ELR (cell line): ENCODE measurements around the gene PTPRK.

Experiments used
- DNase-seq: peaks from one replicate; pipeline ENCODE4 v3.0.0-alpha.2; 2015; ENCODE audit warnings: low read depth

The PTPRK gene

GRCh38 chr6:128246472-128247260, 273.7 kb downstream of the PTPRK start:
- DNase-seq, result no peak

DNA sequence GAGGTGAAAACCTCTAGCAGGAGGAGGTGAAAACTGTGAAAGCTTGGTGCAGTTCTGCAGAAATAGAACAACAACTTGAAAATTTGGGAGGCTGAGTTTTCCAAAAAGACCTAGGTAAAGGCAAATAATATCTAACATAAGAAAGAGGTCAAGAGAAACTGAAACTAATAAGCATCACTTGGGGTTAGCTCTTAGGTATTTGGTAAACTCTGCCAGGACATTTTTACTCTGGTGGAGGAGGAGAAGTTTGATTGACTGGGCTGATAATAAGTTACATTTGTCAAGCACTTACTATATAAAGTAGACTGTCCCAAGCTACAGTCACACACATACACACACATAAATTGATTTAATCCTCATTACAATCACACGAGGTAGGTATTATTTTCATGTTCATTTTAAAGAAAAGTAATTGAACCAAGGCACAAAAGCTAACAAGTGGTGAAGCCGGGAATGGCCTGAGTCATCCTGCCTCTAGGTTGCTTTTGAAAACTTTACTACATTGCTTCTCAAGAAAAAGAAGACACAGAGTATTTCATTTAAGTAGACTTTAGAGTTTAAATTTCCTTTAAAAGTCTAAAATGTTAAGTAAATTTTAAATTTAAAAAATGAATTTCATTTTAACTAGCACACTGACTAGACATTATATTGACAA, 275.5 kb downstream of the PTPRK start:
- DNase-seq, result peak; percentile 6

GRCh38 chr6:128242765-128243403, 277.5 kb downstream of the PTPRK start:
- DNase-seq, result peak; percentile 6

GRCh38 chr6:128241216-128241615, 279.2 kb downstream of the PTPRK start:
- no peak for DNase-seq

- DNase-seq, result no peak
Measured at GRCh38 chr6:128240024-128240428, 280.4 kb downstream of the PTPRK start.

GRCh38 chr6:128239146-128239545, 281.3 kb downstream of the PTPRK start:
- DNase-seq, result no peak

DNA sequence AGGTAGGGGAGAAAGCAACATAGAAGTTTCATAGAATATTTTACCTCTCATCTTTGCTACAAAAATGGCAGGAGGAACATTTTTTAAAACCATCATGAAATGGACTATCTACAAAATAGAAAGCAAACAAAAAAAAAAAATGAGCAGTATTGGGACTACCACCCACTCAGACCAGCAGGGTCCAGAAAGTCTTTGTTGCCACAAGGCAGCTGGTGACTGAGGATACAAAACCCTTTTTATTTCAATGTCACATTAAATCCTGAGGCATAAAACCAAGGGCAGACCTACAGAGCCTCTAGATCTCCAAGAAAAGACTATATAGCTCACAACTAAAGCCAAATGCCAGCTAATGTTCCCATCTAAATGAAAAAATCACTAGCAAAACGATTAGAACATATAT, 282.2 kb downstream of the PTPRK start:
- no peak for DNase-seq

DNA sequence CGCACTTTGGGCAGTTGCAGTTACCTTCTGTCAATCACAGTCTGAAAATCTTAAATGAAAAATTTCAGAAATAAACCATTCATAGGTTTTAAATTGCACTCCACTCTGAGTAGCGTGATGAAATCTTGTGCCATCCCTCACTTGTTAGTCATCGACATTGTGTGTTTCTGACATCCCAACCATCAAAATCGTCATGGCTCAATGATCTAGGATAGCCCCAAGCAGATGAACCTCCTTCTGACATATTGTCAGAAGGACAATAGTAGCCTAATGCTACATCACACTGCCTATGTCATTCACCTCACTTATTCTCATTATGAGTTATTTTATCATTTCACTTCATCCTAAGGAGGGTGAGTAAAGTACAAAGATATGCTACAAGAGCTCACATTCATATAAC, 284.8 kb downstream of the PTPRK start:
- peak; percentile 17 for DNase-seq

GRCh38 chr6:128233531-128233930, 286.9 kb downstream of the PTPRK start:
- DNase-seq, result no peak

DNA sequence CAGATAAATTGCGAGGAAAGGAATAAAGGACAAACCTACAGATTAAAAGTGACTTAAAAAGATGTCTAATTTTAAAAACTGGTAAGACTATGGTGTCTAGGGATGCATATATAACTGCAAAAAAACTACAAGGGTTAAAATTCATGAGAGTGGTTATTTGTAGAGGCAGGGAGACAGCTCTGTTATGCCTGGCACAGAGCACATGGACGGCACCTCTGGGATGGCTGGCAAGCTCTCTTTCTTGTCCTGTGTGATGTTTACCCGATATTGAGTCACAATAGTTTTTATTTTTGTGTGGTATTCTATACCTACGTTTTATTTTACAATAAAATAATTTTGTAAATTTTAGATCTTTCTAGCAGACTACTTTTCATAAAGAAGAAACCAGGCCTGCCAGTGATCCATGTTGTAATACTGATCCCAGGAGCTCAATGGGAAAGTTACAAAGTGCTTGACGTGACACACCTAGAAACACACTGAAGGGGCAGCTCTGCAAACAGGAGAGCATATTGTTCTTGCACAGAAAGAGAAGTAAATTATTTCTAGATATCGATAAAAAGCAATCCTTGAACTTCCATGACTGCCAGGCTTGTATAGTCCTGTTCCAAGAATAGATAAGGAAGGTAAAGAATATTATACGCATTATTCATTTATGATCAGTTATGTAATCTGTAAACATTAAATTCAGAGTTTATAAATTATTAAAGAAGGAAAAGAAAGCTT, 290.0 kb downstream of the PTPRK start:
- no peak for DNase-seq

DNA sequence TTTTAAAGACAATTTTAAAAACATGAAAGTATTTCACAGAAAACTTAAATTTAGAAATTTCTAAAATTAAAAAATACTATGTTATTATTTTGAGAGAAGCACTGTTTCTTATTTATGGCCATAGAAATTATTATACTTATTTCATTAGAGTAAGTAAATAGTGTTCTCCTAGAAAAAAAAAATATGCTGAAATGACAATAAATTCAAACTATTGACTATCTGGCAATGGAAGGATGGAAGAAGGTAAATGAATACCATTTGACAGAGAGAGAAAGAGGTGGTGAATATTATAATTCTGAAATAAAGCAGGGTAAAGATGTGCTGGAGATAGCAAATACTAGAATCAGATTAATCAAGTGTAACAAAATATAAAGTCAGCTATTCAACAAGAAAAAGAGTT, 294.8 kb downstream of the PTPRK start:
- no peak for DNase-seq

DNA sequence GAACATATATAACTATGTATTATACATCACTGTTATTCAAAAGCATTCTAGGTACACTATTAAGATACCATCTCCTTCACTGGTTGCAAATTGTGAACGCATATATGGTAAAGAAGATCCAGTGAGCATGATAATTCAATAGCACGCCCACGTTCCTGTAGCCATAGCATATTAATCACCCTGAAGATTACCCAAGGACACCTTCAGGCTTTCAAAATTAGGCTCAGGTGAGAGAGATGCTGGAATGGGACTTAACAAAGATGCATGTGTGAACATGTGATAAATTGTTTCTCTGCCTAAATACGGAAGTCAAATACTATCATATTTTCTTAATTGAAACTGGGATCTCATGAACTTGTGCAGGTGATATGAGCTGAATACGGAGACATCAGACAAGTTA, 303.5 kb downstream of the PTPRK start:
- DNase-seq, result no peak

GRCh38 chr6:128209771-128210170, 310.6 kb downstream of the PTPRK start:
- peak; percentile 96 for DNase-seq

- DNase-seq, result peak; percentile 86
Measured at GRCh38 chr6:128208851-128209580, 311.4 kb downstream of the PTPRK start.

- peak; percentile 71 for DNase-seq
Measured at GRCh38 chr6:128208078-128208477, 312.3 kb downstream of the PTPRK start.

- DNase-seq, result no peak
Measured at GRCh38 chr6:128206610-128207426, 313.6 kb downstream of the PTPRK start.

GRCh38 chr6:128204616-128205015, 315.8 kb downstream of the PTPRK start:
- DNase-seq, result peak; percentile 20

GRCh38 chr6:128202169-128202765, 318.1 kb downstream of the PTPRK start:
- no peak for DNase-seq

- no peak for DNase-seq
Measured at GRCh38 chr6:128200789-128201188, 319.6 kb downstream of the PTPRK start.

DNA sequence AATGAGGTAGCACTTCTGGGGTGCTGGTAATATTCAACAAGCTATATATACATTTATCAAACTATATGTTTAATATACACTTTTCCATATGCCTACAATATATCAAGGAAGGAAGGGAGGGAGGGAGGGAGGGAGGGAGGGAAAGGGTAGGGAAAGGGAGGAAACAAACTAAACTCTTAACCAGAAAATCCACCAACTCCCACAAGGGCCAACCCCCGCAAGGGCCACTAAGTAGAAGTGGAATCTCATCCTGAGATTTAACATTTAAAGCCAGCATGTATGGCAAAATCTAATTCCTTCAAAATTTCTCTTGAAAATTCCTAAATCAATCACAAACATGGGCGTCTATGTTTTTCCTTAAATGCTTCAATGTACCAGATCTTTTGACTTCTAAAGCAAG, 320.9 kb downstream of the PTPRK start:
- no peak for DNase-seq

DNA sequence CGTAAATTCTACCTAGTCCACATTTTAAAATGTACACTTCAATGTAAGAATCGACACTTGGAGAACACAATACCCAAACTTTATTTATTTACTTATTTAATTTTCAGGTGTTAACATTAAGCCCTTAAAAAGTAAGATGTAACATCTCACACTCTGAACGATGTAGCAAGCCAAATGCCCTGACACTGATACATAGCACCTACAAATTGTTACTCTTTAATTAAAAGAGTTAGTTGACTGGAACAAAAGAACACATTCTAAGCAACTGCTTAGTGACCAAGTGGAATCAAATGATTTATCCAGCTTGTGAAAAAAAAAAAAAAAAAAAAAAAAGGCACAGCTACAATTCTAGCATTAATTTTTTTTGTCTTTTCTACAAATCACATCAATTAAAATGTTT, 327.4 kb downstream of the PTPRK start:
- DNase-seq, result no peak
